Vagina (tissue), 2 donors: ENCODE measurements around the gene CTNND2. TPM values are rescaled to one million over a fixed set of nuclear protein-coding genes. Genes with fewer than 3 reads are reported as not detected.

ENCODE experiments used
- DNase-seq, 2 donors: peaks; one replicate each; pipeline ENCODE4 v3.0.0-alpha.2; 2017; ENCODE audit errors: extremely low spot score in 2 of 2
- H3K27ac ChIP-seq: fragments of 200-600 bp; sonication (generic); one replicate; pipeline ENCODE4 v1.5.1; 2019
- H3K27me3 ChIP-seq: fragments of 200-600 bp; sonication (generic); one replicate; pipeline ENCODE4 v1.5.1; 2019
- H3K36me3 ChIP-seq, 2 donors: fragments of 200-600 bp; sonication (generic); one replicate each; pipeline ENCODE4 v1.5.1; 2017 to 2019
- H3K4me1 ChIP-seq: fragments of 200-600 bp; sonication (generic); one replicate; pipeline ENCODE4 v1.5.1; 2019
- H3K4me3 ChIP-seq, 2 donors: fragments of 200-600 bp; sonication (generic); 1 replicate in 1 of 2; 2 replicates in 1 of 2; pipeline ENCODE4 v1.5.1; 2016 to 2019
- H3K9me3 ChIP-seq: fragments of 200-600 bp; sonication (generic); one replicate; pipeline ENCODE4 v1.5.1; 2019
- CTCF ChIP-seq, 3 experiments: fragments of 450-650 bp in 2 of 3; fragments of 200-600 bp in 1 of 3; sonication (generic) in 1 of 3; IDR thresholded peaks; one replicate each; pipeline ENCODE4 v1.5.1; 2017 to 2019; ENCODE audit warnings: antibody characterized with exemption in 3 of 3, mild to moderate bottlenecking in 2 of 3, moderate library complexity in 2 of 3
- POLR2A ChIP-seq, 2 donors: fragments of 450-650 bp; IDR thresholded peaks; one replicate each; pipeline ENCODE4 v1.6.1; 2017; ENCODE audit warnings: antibody characterized with exemption in 2 of 2, mild to moderate bottlenecking in 2 of 2, moderate library complexity in 2 of 2
- POLR2AphosphoS5 ChIP-seq, 2 donors: sonication (generic); formaldehyde crosslinking; IDR thresholded peaks; one replicate each; pipeline ENCODE4 v1.9.0; 2017; ENCODE audit warnings: antibody characterized with exemption in 2 of 2, mild to moderate bottlenecking in 2 of 2, low read depth in 1 of 2; ENCODE audit not compliant: insufficient read depth in 1 of 2
- intact Hi-C: fragments of 100-400 bp; cut with DNase I; formaldehyde crosslinking; loops from one replicate; pipeline ENCODE4 v1.15.1; 2023
- total RNA-seq: library from RNA; depleted of rRNA; stranded (reverse); fragments of >200 nt; gene quantifications from one replicate; pipeline ENCODE4 v1.2.3, GENCODE V29; 2016

CTNND2 gene
- total RNA-seq, 1 donor from 2014 or later: 1.7 TPM

GRCh38 chr5:11387382-11387781, 516.9 kb downstream of the CTNND2 start:
- no peak for DNase-seq
- H3K36me3 ChIP-seq: no peaks in the 10 kb centered on the region
- no peaks in the 10 kb centered on the region for H3K27me3 ChIP-seq
- TF ChIP-seq POLR2AphosphoS5 (IDR thresholded peaks at IDR 0.05; ENCODE audit: insufficient read depth in 1 of 2, low read depth in 1 of 2) (no peak), POLR2A (IDR thresholded peaks at IDR 0.05) (no peak), CTCF (IDR thresholded peaks at IDR 0.05) (no peak)
- no peak overlapping the region for H3K4me3 ChIP-seq
- peaks cover 5% of the 10 kb centered on the region for H3K4me1 ChIP-seq
- intact Hi-C loops: no loop called here
- H3K9me3 ChIP-seq: no peaks in the 10 kb centered on the region
- H3K27ac ChIP-seq: no peak overlapping the region

- Histone ChIP-seq H3K4me3 (no peak overlapping the region), H3K27me3 (no peaks in the 10 kb centered on the region), H3K36me3 (no peaks in the 10 kb centered on the region), H3K4me1 (peaks cover 5% of the 10 kb centered on the region), H3K9me3 (no peaks in the 10 kb centered on the region), H3K27ac (no peak overlapping the region)
- DNase-seq: no peak
- intact Hi-C loops: no loop called here
- no peak for TF ChIP-seq CTCF (IDR thresholded peaks at IDR 0.05)
- no peak for TF ChIP-seq POLR2AphosphoS5 (IDR thresholded peaks at IDR 0.05; ENCODE audit: insufficient read depth in 1 of 2, low read depth in 1 of 2)
- no peak for TF ChIP-seq POLR2A (IDR thresholded peaks at IDR 0.05)
Observed at GRCh38 chr5:11386398-11386797, 517.8 kb downstream of the CTNND2 start.

GRCh38 chr5:11385901-11386293, 518.3 kb downstream of the CTNND2 start:
- Histone ChIP-seq H3K9me3 (no peaks in the 10 kb centered on the region), H3K36me3 (no peaks in the 10 kb centered on the region), H3K27ac (no peak overlapping the region), H3K27me3 (no peaks in the 10 kb centered on the region), H3K4me3 (peak overlapping the region in 1 of 2 donors; percentile 17), H3K4me1 (peaks cover 5% of the 10 kb centered on the region)
- no peak for DNase-seq
- intact Hi-C loops: no loop called here
- TF ChIP-seq CTCF (IDR thresholded peaks at IDR 0.05) (no peak), POLR2AphosphoS5 (IDR thresholded peaks at IDR 0.05; ENCODE audit: insufficient read depth in 1 of 2, low read depth in 1 of 2) (no peak), POLR2A (IDR thresholded peaks at IDR 0.05) (no peak)

GRCh38 chr5:11385251-11385900, 518.9 kb downstream of the CTNND2 start:
- peaks cover 5% of the 10 kb centered on the region for H3K4me1 ChIP-seq
- H3K27ac ChIP-seq: no peak overlapping the region
- DNase-seq: no peak
- TF ChIP-seq POLR2A (IDR thresholded peaks at IDR 0.05): no peak
- TF ChIP-seq POLR2AphosphoS5 (IDR thresholded peaks at IDR 0.05; ENCODE audit: insufficient read depth in 1 of 2, low read depth in 1 of 2): no peak
- TF ChIP-seq CTCF (IDR thresholded peaks at IDR 0.05): no peak
- intact Hi-C loops: no loop called here
- H3K9me3 ChIP-seq: no peaks in the 10 kb centered on the region
- no peaks in the 10 kb centered on the region for H3K36me3 ChIP-seq
- H3K4me3 ChIP-seq: peak overlapping the region; percentile 7 to 17
- H3K27me3 ChIP-seq: no peaks in the 10 kb centered on the region

GRCh38 chr5:11384441-11385250, 519.6 kb downstream of the CTNND2 start:
- Histone ChIP-seq H3K36me3 (no peaks in the 10 kb centered on the region), H3K9me3 (no peaks in the 10 kb centered on the region), H3K27me3 (no peaks in the 10 kb centered on the region), H3K4me3 (peak overlapping the region; percentile 17 to 25), H3K4me1 (peaks cover 5% of the 10 kb centered on the region), H3K27ac (no peak overlapping the region)
- intact Hi-C loops: no loop called here
- no peak for TF ChIP-seq POLR2AphosphoS5 (IDR thresholded peaks at IDR 0.05; ENCODE audit: insufficient read depth in 1 of 2, low read depth in 1 of 2)
- TF ChIP-seq POLR2A (IDR thresholded peaks at IDR 0.05): no peak
- no peak for TF ChIP-seq CTCF (IDR thresholded peaks at IDR 0.05)
- DNase-seq: no peak
